Tibial nerve (tissue), 3 donors: Measurements from ENCODE around the gene LRIG2.

Experiments
- CTCF ChIP-seq, 5 experiments: fragments of 200-600 bp in 3 of 5; fragments of 450-650 bp in 2 of 5; sonication (generic) in 3 of 5; IDR thresholded peaks; one replicate each; pipeline ENCODE4 v1.5.1; 2016 to 2019; ENCODE audit warnings: antibody characterized with exemption in 5 of 5, mild to moderate bottlenecking in 3 of 5, moderate library complexity in 2 of 5
- POLR2A ChIP-seq, 2 donors: fragments of 450-650 bp; IDR thresholded peaks; one replicate each; pipeline ENCODE4 v1.6.1; 2017; ENCODE audit warnings: antibody characterized with exemption in 2 of 2, mild to moderate bottlenecking in 2 of 2, moderate library complexity in 2 of 2

- TF ChIP-seq CTCF (IDR thresholded peaks at IDR 0.05) (no peak), POLR2A (IDR thresholded peaks at IDR 0.05) (no peak)
Measured at GRCh38 chr1:113136476-113136875, 63.5 kb downstream of the LRIG2 start.
